GM21381 (cell line): ENCODE data around the gene POLRMT.
"Not testable (repeated sequence)": the region's sequence is repeated elsewhere in the genome, so short reads cannot be mapped to it uniquely, and the experiment has no call there.

Experiments used
- ATAC-seq: cut with Tn5 transposase; IDR thresholded peaks from one replicate; pipeline ENCODE4 v1.9.1; 2021; ENCODE audit warnings: mild to moderate bottlenecking, moderate library complexity; ENCODE audit not compliant: unreplicated experiment

POLRMT gene

GRCh38 chr19:595326-596262, 37.7 kb downstream of the POLRMT start:
- ATAC-seq = no peak

DNA sequence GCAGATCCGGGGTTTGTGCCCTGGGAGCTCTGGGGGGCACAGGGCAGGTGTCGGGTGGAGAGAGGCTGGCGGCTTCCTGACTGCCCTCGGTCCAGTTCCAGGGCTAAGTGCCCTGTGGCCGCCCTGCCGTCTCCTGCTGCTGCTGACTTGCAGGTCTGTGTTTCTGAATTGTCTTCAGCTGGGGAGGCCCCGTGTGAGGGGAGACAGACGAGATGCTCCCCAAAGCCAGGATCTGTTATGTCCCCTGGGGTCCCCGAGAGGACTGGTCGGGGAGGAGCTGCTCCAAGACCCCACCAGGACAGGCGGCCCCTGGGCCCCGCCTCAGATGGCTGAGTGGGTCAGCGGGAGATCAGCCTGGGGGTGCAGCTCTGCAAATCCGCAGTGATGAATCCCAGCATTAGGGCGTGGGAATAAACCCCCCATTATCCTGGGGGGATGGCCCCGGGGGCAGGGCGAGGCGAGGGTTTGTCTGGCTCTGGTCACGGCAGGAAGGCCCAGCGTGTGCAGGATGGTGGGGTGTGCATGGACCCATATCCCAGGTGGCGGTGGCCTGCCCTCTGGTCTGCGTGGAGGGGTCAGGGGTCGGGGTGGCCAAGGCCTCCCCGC, 39.0 kb downstream of the POLRMT start:
- ATAC-seq = no peak

DNA sequence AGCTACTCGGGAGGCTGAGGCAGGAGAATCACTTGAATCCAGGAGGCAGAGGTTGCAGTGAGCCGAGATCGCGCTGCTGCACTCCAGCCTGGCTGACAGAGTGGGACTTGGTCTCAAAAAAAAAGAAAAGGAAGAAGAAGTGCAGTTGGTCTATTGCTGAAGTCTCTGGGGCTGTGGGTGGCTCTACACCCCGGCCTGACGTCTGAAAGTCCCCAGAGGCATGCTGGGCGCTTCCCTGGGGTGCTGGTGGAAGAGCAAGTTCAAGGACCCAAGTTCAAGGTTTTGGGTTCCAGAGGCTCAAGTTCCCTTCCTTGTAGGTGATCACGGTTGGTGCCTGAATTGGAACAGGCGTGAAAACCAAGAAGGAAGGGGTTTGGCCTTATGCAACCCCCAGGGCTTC, 39.8 kb downstream of the POLRMT start:
- ATAC-seq = no peak

- no peak for ATAC-seq
Observed at GRCh38 chr19:593055-593454, 40.3 kb downstream of the POLRMT start.

GRCh38 chr19:592101-592500, 41.2 kb downstream of the POLRMT start:
- ATAC-seq = no peak

- no peak for ATAC-seq
Observed at GRCh38 chr19:591099-591958, 42.0 kb downstream of the POLRMT start.

- no peak for ATAC-seq
Observed at GRCh38 chr19:590750-591098, 42.6 kb downstream of the POLRMT start.

GRCh38 chr19:590396-590745, 43.0 kb downstream of the POLRMT start:
- ATAC-seq = no peak

DNA sequence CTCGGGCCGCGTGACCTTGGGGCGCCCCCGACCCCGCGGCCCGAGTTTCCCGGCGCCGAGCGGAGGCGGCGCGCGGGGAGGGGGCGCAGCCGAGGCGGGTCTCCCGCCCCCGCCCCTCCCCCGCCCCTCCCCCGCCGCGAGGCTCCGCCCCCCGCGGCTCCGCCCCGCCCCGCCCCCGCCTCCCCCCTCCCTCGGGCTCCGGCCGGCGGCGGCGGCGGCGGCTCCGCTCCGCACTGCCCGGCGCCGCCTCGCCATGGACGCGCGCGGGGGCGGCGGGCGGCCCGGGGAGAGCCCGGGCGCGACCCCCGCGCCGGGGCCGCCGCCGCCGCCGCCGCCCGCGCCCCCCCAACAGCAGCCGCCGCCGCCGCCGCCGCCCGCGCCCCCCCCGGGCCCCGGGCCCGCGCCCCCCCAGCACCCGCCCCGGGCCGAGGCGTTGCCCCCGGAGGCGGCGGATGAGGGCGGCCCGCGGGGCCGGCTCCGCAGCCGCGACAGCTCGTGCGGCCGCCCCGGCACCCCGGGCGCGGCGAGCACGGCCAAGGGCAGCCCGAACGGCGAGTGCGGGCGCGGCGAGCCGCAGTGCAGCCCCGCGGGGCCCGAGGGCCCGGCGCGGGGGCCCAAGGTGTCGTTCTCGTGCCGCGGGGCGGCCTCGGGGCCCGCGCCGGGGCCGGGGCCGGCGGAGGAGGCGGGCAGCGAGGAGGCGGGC, 43.5 kb downstream of the POLRMT start, which contains the start of gene HCN2:
Gene HCN2, plus strand, starts transcription at position 189 of the 703 bp plus-strand sequence. Its CDS starts 65 bp downstream, at position 254.
- ATAC-seq = no peak

DNA sequence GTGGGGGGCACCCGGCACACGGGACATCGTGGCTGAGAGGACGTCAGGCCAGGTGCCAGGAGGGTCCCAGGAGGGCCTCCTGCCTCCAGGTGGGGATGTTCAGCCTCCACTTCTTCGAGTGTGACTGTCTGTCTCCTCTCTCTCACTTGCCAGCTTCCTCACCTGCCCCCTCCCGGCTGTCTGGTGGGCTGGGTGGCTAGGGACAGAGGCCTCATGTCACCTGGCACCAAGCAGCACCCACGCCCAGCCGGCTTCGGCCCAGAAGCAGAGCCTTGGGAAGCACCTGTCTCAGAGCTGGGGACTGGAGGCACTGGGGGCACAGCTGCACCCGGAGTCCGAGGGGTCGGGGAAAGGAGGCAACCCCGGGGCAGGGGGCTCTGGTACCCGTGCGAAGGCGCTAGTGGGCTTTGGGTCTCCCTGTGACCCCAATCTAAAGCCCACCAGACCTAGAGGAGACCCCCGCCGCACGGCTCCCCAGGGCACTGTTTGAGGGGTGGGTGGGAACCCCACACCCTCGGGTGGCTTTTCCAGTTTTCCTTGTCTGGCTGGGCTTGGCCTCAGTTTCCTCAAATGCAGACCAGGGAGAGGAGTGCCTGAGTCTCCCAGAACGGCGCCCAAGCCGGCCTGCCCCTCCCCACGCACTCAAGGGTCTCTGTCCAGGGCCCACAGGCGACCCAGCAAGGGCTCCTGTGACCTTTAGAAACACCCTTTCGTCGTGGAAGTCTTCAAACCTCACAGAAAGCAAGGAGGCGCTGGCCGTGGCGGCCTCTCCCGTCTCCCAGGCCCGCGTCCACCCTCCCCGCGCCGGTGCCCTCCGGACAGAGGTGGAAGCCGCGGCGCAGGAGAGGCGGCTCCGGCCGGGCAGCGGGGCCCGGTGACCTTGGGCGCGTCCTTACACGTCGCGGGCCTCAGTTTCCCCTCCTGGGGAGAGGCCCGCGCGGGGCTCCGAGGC, 44.3 kb downstream of the POLRMT start:
- ATAC-seq = no peak

DNA sequence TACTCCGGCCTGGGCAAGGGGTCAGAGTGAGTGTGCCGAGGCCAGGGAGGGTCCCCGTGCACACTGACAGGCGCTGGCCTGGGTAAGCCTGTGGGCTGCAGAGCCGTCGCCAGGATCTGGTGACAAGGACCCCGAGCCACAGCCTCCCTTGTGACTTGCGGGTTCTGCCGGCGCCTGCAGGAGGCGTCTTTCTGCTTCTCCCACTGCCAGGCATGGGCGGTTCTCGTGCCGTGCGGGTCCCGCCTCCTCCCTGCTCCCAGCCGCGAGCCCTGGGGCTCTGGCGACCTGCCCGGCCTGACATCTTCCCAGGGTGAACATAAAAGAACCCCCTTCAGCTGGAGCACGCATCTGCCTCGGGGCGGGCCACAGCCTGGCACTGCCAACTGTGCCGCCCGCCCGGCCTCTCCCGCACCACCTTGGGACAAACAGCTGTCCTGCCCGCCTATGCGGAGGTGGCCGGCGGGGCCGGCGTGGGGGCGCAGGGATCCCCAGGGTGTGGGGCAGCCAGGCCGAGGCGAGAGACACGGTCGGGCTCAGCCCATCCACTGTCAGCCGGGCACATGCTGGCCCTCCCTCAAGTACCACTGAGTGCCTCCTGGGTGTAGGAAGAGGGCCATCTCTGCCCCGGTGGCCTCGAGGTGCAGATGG, 45.1 kb downstream of the POLRMT start:
- ATAC-seq = no peak

GRCh38 chr19:585551-586110, 47.7 kb downstream of the POLRMT start:
- no peak for ATAC-seq

DNA sequence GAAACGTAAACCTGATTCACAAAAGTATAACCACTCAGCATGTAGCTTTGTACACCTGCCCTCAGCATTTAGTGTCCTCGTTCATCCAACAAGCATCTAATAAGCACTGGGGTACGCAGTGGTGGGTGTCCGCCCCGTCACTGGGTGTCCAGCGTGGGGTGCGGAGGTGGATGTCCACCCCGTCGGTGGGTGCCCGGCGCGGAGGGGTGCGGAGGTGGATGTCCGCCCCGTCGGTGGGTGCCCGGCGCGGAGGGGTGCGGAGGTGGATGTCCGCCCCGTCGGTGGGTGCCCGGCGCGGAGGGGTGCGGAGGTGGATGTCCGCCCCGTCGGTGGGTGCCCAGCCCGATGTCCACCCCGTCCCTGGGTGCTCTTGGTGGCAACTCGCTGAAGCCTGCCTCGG, 48.2 kb downstream of the POLRMT start:
- not testable (repeated sequence) for ATAC-seq

GRCh38 chr19:584240-585001, 48.9 kb downstream of the POLRMT start:
- no peak for ATAC-seq

GRCh38 chr19:583968-584239, 49.4 kb downstream of the POLRMT start:
- ATAC-seq = no peak

DNA sequence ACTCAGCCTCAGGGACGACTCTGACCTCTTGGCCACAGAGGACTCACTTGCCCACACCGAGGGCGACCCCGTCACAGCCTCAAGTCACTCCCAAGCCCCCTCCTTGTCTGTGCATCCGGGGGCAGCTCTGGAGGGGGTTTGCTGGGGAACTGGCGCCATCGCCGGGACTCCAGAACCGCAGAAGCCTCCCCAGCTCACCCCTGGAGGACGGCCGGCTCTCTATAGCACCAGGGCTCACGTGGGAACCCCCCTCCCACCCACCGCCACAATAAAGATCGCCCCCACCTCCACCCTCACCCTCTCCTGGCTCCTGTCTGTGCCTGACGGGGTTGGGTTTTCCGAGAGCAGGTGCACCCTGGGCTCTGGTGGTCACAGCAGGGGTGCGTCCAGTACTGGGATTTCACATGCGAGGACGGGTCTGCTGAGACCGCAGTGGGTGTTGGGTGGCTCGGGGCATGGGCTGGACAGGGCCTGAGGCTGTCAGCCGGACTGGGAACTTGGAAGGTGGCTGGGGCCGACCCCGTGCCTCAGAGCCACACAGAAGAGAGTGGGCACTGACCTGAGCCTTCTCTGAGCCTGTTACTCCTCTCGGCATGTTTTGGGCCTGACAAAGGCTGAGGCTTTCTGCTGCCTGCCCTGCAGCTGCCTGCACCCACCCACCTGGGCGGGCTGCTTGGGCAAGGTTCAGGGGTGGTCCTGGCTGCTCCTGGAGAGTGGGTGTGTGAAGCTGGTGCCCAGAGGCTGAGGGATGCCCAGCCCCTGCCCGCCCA, 50.0 kb downstream of the POLRMT start:
- ATAC-seq = no peak

DNA sequence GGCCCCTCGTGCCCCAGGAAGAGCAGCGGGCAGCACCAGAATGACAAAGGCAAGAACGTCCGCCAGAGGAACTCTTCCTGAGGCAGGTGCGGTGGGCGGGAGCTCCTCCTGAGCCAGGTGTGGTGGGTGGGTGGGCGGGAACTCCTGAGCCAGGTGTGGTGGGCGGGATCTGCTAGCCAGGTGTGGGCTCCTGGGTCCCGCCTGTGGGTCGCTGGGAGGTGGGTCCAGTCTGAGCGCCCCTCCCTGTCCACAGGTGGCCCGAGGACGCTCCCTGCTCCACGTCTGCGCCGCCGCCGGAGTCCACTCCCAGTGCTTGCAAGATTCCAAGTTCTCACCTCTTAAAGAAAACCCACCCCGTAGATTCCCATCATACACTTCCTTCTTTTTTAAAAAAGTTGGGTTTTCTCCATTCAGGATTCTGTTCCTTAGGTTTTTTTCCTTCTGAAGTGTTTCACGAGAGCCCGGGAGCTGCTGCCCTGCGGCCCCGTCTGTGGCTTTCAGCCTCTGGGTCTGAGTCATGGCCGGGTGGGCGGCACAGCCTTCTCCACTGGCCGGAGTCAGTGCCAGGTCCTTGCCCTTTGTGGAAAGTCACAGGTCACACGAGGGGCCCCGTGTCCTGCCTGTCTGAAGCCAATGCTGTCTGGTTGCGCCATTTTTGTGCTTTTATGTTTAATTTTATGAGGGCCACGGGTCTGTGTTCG, 50.7 kb downstream of the POLRMT start:
- no peak for ATAC-seq
